CD14-positive monocyte (primary cell): Measurements from ENCODE around the gene ZNF804B. TPM values are rescaled to one million over a fixed set of nuclear protein-coding genes. Genes with fewer than 3 reads are reported as not detected.

ENCODE experiments used
- DNase-seq, 3 donors: peaks; one replicate each; pipeline ENCODE4 v3.0.0-alpha.2; 2011 to 2022
- H2AFZ ChIP-seq: 2 replicates; pipeline ENCODE4 v1.6.0; 2012; ENCODE audit warnings: mild to moderate bottlenecking, low read depth, low read length, inconsistent platforms; ENCODE audit not compliant: insufficient read depth, poor library complexity, severe bottlenecking
- H3K27ac ChIP-seq, 2 donors: 1 replicate in 1 of 2; 2 replicates in 1 of 2; pipeline ENCODE4 v1.5.1; 2012 to 2013; ENCODE audit warnings: low read length in 2 of 2, control low read depth in 1 of 2, inconsistent platforms in 1 of 2, low read depth in 1 of 2, mild to moderate bottlenecking in 1 of 2
- H3K27me3 ChIP-seq, 2 donors: one replicate each; pipeline versions ENCODE4 v1.6.0 to v1.6.1; 2011 to 2013; ENCODE audit warnings: low read length in 2 of 2; ENCODE audit not compliant: control insufficient read depth in 2 of 2, insufficient read depth in 2 of 2
- H3K36me3 ChIP-seq, 2 donors: replicated peaks in 1 of 2; 1 replicate in 1 of 2; 2 replicates in 1 of 2; pipeline versions ENCODE4 v1.5.1 to v1.6.1; 2012 to 2013; ENCODE audit warnings: low read length in 2 of 2, control low read depth in 1 of 2, inconsistent platforms in 1 of 2, mild to moderate bottlenecking in 1 of 2; ENCODE audit not compliant: insufficient read depth in 2 of 2, control insufficient read depth in 1 of 2
- H3K4me1 ChIP-seq, 2 donors: 1 replicate in 1 of 2; 2 replicates in 1 of 2; pipeline versions ENCODE4 v1.5.1 to v1.6.1; 2012 to 2013; ENCODE audit warnings: low read length in 2 of 2, control low read depth in 1 of 2, inconsistent platforms in 1 of 2, mild to moderate bottlenecking in 1 of 2, moderate library complexity in 1 of 2; ENCODE audit not compliant: insufficient read depth in 2 of 2, control insufficient read depth in 1 of 2
- H3K4me2 ChIP-seq: replicated peaks from 2 replicates; pipeline ENCODE3; 2012; ENCODE audit warnings: low read length, moderate library complexity, mild to moderate bottlenecking; ENCODE audit not compliant: poor library complexity, severe bottlenecking; ENCODE audit errors: extremely low read depth
- H3K4me3 ChIP-seq, 3 experiments: fragments of 200-600 bp in 1 of 3; sonication (generic) in 1 of 3; replicated peaks in 1 of 3; 1 replicate in 2 of 3; 2 replicates in 1 of 3; pipeline ENCODE4 v1.5.1; 2011 to 2013; ENCODE audit warnings: low read length in 3 of 3, mild to moderate bottlenecking in 3 of 3, control low read depth in 2 of 3, low read depth in 2 of 3, inconsistent platforms in 1 of 3, moderate library complexity in 1 of 3
- H3K79me2 ChIP-seq: 2 replicates; pipeline ENCODE4 v1.6.0; 2012; ENCODE audit warnings: mild to moderate bottlenecking, control low read depth, inconsistent platforms, low read length, moderate library complexity; ENCODE audit not compliant: insufficient read depth
- H3K9ac ChIP-seq: 2 replicates; pipeline ENCODE4 v1.6.0; 2017; ENCODE audit warnings: low read length, mild to moderate bottlenecking; ENCODE audit not compliant: insufficient read depth, poor library complexity, severe bottlenecking
- H3K9me3 ChIP-seq, 2 donors: replicated peaks in 1 of 2; 1 replicate in 1 of 2; 2 replicates in 1 of 2; pipeline versions ENCODE4 v1.5.1 to v1.6.1; 2012 to 2013; ENCODE audit warnings: low read length in 2 of 2, control low read depth in 1 of 2; ENCODE audit not compliant: control insufficient read depth in 1 of 2, insufficient read depth in 1 of 2
- H4K20me1 ChIP-seq: 2 replicates; pipeline ENCODE4 v1.6.0; 2012; ENCODE audit warnings: mild to moderate bottlenecking, low read length, control low read depth, moderate library complexity; ENCODE audit not compliant: insufficient read depth
- H3K27ac Mint-ChIP-seq, 7 donors: one replicate each; pipeline ENCODE4 v1.8.0; 2020; ENCODE audit warnings: mild to moderate bottlenecking in 7 of 7, mixed read lengths in 7 of 7, moderate library complexity in 6 of 7, inconsistent platforms in 2 of 7
- H3K27me3 Mint-ChIP-seq, 3 donors: one replicate each; pipeline ENCODE4 v1.8.0; 2021 to 2022; ENCODE audit warnings: low read depth in 3 of 3, mild to moderate bottlenecking in 3 of 3, mixed read lengths in 3 of 3, moderate library complexity in 3 of 3, inconsistent platforms in 1 of 3
- H3K36me3 Mint-ChIP-seq, 2 donors: one replicate each; pipeline ENCODE4 v1.8.0; 2020; ENCODE audit warnings: mixed read lengths in 2 of 2, inconsistent platforms in 1 of 2, mild to moderate bottlenecking in 1 of 2
- H3K4me1 Mint-ChIP-seq: one replicate; pipeline ENCODE4 v1.8.0; 2020; ENCODE audit warnings: mild to moderate bottlenecking, mixed read lengths
- H3K4me3 Mint-ChIP-seq, 2 donors: one replicate each; pipeline ENCODE4 v1.8.0; 2020; ENCODE audit warnings: mild to moderate bottlenecking in 2 of 2, mixed read lengths in 2 of 2, moderate library complexity in 1 of 2
- H3K9me3 Mint-ChIP-seq, 7 donors: one replicate each; pipeline ENCODE4 v1.8.0; 2020 to 2022; ENCODE audit warnings: mixed read lengths in 7 of 7, mild to moderate bottlenecking in 6 of 7, moderate library complexity in 6 of 7, inconsistent platforms in 2 of 7
- WGBS: methylation state at CpG from one replicate; pipeline ENCODE4 v1.1.5; 2013; ENCODE audit warnings: missing lambda C conversion rate; ENCODE audit not compliant: insufficient coverage; 5-methylcytosine and 5-hydroxymethylcytosine counted together
- intact Hi-C, 2 donors: fragments of 100-400 bp; cut with micrococcal nuclease; formaldehyde crosslinking; loops; one replicate each; pipeline versions ENCODE4 v1.15.0 to v1.15.1; 2023
- polyA plus RNA-seq, 3 donors: library from polyadenylated mRNA; depleted of rRNA in 1 of 3; unstranded in 2 of 3; stranded (reverse) in 1 of 3; fragments of 300-500 nt in 2 of 3; fragments of >200 nt in 1 of 3; fragmentation: Illumina TruSeq in 2 of 3; gene quantifications; 1 replicate in 2 of 3; 2 replicates in 1 of 3; pipeline ENCODE4 v1.2.3, GENCODE V29; 2012 to 2021
- TF ChIP-seq, protein P1 (sequence below): fragments of 200-600 bp; IDR thresholded peaks from one replicate; pipeline ENCODE4 v1.8.0; 2022; ENCODE audit warnings: antibody characterized with exemption, mild to moderate bottlenecking

Gene ZNF804B
- polyA plus RNA-seq, 3 donors = not detected

DNA sequence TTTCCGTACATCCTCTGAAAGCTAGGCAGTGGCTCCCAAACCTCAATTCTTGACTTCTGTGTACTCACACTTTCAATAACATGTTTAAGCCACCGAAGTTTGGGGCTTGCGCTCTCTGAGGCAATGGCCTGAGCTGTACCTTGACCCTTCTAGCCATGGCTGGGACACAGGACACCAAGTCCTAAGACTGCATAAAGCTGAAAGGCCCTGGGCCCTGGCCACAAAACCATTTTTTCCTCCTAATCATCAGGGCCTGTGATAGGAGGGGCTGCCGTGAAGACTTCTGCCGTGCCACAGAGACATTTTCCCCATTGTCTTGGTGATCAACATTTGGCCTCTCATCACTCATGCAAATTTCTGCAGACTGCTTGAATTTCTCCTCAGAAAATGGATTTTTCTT lies 252.5 kb downstream of the ZNF804B start:
- DNase-seq = no peak
- H3K27ac Mint-ChIP-seq = no peak overlapping the region
- no peaks in the 10 kb centered on the region for H3K4me1 Mint-ChIP-seq
- H3K4me3 Mint-ChIP-seq = no peak overlapping the region
- Histone ChIP-seq H3K27me3 (no peaks in the 10 kb centered on the region), H3K36me3 (no peaks in the 10 kb centered on the region), H3K79me2 (no peaks in the 10 kb centered on the region), H3K9me3 (peaks cover 6 to 9% of the 10 kb centered on the region in 2 donors), H3K9ac (no peak overlapping the region), H2AFZ (no peak overlapping the region), H3K4me1 (no peaks in the 10 kb centered on the region), H3K4me3 (no peak overlapping the region), H3K4me2 (no peak overlapping the region), H4K20me1 (no peaks in the 10 kb centered on the region), H3K27ac (no peak overlapping the region)
- H3K36me3 Mint-ChIP-seq = no peaks in the 10 kb centered on the region
- H3K9me3 Mint-ChIP-seq = peaks cover 3 to 18% (median 11%) of the 10 kb centered on the region in 7 donors
- TF ChIP-seq, protein P1, sequence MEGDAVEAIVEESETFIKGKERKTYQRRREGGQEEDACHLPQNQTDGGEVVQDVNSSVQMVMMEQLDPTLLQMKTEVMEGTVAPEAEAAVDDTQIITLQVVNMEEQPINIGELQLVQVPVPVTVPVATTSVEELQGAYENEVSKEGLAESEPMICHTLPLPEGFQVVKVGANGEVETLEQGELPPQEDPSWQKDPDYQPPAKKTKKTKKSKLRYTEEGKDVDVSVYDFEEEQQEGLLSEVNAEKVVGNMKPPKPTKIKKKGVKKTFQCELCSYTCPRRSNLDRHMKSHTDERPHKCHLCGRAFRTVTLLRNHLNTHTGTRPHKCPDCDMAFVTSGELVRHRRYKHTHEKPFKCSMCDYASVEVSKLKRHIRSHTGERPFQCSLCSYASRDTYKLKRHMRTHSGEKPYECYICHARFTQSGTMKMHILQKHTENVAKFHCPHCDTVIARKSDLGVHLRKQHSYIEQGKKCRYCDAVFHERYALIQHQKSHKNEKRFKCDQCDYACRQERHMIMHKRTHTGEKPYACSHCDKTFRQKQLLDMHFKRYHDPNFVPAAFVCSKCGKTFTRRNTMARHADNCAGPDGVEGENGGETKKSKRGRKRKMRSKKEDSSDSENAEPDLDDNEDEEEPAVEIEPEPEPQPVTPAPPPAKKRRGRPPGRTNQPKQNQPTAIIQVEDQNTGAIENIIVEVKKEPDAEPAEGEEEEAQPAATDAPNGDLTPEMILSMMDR = no peak
- WGBS = 79% methylated on average over 3 of the region's 5 CpGs
- H3K27me3 Mint-ChIP-seq = no peaks in the 10 kb centered on the region
- intact Hi-C loops = no loop called here

DNA sequence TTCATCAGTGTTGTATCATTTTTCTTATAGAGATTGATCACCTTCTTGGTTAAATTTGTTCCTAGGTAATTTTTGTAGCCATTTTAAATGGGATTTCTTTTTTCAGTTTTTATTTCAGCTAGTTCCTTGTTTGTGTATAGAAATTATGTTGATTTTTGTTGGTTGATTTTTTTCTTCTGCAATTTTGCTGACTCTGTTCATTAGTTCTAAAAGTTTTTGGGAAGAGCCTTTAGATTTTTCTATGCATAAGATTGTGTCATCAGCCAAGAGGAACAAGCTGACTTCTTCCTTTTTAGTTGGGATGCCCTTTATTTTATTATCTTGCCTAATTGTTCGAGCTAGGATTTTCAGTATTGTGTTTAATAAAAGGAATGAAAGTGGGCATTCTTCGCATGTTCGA lies 258.2 kb downstream of the ZNF804B start:
- no peak overlapping the region for H3K4me3 Mint-ChIP-seq
- Histone ChIP-seq H3K4me1 (no peaks in the 10 kb centered on the region), H3K36me3 (no peaks in the 10 kb centered on the region), H3K9me3 (peaks cover under 1 to 4% of the 10 kb centered on the region in 2 donors), H2AFZ (no peak overlapping the region), H3K9ac (no peak overlapping the region), H3K27ac (no peak overlapping the region), H3K79me2 (no peaks in the 10 kb centered on the region), H3K4me2 (no peak overlapping the region), H3K27me3 (no peaks in the 10 kb centered on the region), H3K4me3 (no peak overlapping the region), H4K20me1 (no peaks in the 10 kb centered on the region)
- H3K27ac Mint-ChIP-seq = no peak overlapping the region
- peaks cover 0 to 14% (median 6%) of the 10 kb centered on the region in 7 donors for H3K9me3 Mint-ChIP-seq
- TF ChIP-seq, protein P1 = no peak
- peaks cover 0 to 1% (median 0%) of the 10 kb centered on the region in 3 donors for H3K27me3 Mint-ChIP-seq
- no peak for DNase-seq
- H3K36me3 Mint-ChIP-seq = no peaks in the 10 kb centered on the region
- no CpG with 5 or more reads among the region's 3 CpGs for WGBS
- intact Hi-C loops = no loop called here
- H3K4me1 Mint-ChIP-seq = no peaks in the 10 kb centered on the region
